Measurements from ENCODE around the gene TBC1D8B.

DNA sequence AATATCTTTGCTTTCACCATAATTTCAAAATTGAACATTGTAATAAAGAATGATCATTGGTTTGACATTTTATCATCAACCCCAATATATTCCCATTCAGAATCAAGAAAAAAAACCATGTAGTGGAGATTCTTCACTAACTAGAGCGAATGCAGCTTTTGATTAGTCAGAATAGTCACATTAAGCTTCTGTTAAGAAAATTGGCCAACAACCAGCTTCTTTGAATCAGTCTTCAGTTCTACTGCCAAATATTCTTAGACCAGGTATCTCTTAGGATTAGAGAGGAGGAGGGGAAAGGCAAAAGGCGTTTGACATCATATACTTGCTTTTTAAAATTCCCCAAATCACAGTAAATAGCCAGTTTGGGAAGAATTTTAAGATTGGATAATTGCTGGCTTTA is 22.2 kb upstream of the TBC1D8B start:
- TF ChIP-seq, protein P1, sequence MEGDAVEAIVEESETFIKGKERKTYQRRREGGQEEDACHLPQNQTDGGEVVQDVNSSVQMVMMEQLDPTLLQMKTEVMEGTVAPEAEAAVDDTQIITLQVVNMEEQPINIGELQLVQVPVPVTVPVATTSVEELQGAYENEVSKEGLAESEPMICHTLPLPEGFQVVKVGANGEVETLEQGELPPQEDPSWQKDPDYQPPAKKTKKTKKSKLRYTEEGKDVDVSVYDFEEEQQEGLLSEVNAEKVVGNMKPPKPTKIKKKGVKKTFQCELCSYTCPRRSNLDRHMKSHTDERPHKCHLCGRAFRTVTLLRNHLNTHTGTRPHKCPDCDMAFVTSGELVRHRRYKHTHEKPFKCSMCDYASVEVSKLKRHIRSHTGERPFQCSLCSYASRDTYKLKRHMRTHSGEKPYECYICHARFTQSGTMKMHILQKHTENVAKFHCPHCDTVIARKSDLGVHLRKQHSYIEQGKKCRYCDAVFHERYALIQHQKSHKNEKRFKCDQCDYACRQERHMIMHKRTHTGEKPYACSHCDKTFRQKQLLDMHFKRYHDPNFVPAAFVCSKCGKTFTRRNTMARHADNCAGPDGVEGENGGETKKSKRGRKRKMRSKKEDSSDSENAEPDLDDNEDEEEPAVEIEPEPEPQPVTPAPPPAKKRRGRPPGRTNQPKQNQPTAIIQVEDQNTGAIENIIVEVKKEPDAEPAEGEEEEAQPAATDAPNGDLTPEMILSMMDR (IDR thresholded peaks at IDR 0.05; ENCODE audit: low read depth, low read length, poor library complexity, severe bottlenecking): no peak
- no peak for TF ChIP-seq EZH2phosphoT487 (IDR thresholded peaks at IDR 0.05; ENCODE audit: borderline replicate concordance, low read length)
